ENCODE data around the gene CCDC24.

Gene CCDC24

DNA sequence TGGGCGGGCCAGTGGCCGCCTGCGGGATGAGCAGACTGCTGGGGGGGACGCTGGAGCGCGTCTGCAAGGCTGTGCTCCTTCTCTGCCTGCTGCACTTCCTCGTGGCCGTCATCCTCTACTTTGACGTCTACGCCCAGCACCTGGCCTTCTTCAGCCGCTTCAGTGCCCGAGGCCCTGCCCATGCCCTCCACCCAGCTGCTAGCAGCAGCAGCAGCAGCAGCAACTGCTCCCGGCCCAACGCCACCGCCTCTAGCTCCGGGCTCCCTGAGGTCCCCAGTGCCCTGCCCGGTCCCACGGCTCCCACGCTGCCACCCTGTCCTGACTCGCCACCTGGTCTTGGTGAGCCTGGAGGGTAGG, 10.3 kb upstream of the CCDC24 start:
- DNase-seq (ENCODE audit: low read depth): no peak

DNA sequence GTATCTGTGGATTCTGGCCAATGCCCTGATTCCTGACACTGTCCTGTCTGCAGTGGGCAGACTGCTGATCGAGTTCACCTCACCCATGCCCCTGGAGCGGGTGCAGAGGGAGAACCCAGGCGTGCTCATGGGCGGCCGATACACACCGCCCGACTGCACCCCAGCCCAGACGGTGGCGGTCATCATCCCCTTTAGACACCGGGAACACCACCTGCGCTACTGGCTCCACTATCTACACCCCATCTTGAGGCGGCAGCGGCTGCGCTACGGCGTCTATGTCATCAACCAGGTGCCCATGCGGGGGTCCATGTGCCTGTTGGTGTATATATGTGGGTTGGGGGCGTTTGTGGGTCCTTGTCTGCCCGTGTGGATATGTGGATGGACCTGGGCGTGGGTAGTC, 9.8 kb upstream of the CCDC24 start:
- no peak for DNase-seq (ENCODE audit: low read depth)

DNA sequence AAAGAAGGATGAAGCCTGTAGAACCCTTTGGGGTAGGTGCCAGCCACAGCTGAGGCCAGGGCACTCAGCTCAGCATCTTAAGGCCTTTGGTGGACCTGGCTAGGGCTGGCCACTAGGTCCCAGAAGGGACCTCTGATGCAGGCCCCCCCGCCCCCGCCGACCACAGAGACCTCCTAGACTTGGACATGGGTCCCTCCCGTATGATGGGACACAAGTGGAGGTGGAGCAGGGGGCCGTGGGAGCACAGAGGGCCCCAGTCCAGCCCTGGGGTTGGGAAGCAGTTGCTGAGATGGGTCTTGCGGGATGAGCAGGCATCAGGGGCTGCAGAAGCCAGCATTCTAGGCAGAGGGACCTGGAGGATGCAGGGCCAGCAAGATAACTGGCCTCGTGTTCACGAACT, 9.2 kb upstream of the CCDC24 start:
- DNase-seq (ENCODE audit: low read depth): no peak

DNA sequence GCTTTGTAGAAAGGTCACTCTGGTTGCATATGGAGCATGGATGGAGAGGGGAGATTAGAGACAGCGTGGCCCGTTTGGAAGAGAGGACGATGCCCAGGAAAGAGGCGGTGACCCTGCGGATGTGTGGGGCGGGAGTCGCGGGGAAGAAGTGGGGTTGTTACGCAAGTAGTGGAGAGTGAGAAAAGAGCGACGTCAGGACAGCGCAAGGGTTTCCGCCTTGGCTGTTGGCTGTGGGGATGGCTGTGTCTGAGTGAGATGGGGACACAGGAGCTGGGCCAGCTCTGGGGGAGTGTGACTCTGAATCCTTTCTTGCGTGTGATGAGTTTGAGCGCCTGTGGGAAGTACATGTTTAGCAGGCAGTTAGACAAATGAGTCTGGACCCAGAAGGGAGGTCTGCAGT, 8.6 kb upstream of the CCDC24 start:
- DNase-seq (ENCODE audit: low read depth): no peak

DNA sequence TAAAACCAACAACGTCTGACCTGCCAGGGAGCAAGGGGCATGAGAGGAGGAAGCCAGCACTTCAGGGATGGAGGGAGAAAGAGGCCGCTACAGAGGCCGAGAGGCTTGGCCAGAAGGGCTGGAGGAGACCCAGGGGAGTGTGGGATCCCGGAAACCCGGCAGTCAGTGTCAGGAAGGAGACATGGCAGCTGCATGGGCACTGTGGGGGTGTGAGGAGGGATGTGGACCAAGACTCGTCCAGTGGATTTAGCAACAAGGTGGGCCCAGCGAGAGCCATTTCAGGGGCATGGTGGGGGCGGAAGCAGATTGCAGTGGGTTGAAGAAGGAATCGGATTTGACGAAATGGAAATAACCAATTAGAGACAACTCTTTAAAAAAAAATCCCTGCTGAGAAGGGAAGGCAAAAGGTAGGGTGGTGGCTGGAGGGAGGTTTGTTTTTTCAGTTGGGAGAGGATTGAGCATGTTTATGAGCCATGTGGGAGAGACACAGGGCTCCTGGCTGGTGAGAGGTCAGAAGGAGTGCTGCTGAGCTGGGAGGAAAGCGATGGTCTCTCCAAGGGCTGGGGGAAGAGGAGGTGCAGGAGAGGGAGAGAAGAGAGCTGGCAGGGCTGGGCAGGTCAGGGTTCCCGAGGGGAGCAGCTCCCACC, 8.0 kb upstream of the CCDC24 start:
- no peak for DNase-seq (ENCODE audit: low read depth)

DNA sequence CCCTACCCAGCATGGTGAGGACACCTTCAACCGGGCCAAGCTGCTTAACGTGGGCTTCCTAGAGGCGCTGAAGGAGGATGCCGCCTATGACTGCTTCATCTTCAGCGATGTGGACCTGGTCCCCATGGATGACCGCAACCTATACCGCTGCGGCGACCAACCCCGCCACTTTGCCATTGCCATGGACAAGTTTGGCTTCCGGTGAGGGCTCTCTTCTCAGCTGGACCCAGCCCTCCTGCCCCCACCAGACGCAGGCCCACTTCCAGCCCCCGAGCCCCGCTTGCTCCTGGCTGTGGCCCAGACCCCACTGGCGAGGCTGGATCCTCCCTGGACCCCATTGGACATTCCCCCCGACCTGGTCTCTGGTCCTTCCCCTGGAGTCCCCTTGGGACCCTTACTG, 6.5 kb upstream of the CCDC24 start:
- no peak for DNase-seq (ENCODE audit: low read depth)

DNA sequence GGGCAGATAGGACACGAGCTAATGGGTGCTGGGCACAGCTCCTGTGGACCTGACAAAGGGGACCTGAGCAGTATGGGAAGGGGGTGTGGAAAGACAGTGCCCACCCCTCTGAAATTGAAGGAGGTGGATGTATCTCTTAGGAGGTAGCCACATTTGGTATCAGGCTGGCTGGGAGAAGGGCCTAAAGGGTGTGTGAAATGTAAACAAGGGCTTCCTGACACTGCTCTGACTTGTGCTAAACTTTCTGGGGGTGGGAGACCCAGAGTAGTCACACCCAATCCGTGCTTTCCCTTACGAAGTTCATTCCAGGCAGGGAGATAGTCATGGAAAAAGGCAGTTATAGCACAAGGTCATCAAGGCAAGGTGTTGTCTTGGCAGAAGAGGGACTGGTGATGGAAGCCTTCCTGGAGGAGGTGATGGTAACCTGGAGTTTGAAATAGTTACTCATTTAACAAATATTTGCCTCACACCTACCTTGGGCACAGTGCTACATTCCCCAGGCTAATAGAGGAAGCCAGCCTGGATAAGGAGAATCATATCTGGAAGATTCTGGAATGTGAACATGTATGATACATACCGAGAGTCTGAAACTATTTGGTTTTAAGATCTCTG, 5.3 kb upstream of the CCDC24 start:
- DNase-seq (ENCODE audit: low read depth): no peak

DNA sequence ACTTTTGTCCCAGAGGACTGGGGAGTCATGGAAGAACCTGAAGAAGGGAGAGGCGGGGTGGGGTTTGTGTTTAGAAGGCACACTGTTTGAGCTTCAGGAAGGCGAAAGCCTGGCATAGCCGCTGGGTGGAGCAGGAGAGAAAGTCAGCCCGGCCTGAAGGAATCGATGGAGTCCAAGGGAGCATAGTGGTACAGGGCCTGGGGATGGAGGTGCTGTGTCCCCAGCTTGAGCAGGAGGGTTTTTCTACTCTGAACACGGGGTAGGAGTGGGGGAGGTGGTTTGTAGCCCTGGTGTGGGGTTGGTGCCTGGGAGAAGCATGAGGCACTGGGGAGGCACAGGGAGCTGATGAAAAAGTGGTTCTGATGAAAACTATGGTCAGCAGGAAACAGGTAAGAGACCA, 4.7 kb upstream of the CCDC24 start:
- DNase-seq (ENCODE audit: low read depth): no peak

DNA sequence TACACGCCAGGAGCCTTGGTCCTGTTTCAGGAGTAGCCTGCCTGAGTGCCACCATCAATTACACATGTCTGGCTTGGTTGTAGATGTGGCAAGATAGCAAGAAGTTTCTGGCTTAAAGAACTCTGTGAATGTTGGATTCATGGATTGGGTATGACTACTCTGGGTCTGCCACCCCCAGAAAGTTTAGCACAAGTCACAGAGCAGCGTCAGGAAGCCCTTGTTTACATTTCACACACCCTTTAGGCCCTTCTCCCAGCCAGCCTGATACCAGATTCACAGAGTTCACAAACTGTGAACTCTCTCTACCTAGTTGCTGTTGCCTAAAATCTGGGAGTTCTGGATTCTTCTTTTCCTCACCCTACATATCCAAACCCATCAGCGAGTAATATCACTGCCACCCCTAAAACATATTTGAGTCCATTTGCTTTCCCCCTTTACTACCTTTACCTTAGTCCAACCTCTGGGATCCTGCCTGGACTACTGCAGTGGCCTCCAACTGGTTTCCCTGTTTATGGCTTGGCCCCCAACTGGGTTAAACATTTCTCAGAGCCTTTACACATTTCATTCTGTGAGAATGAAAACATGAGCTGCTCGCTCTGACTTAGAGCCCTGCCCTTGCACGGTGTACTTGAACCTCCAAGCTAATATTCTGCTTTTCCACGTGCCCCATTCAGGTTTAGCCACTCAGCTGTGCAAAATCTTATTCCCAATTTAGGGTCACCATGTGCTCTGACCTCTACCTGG, 4.1 kb upstream of the CCDC24 start:
- DNase-seq (ENCODE audit: low read depth): no peak

DNA sequence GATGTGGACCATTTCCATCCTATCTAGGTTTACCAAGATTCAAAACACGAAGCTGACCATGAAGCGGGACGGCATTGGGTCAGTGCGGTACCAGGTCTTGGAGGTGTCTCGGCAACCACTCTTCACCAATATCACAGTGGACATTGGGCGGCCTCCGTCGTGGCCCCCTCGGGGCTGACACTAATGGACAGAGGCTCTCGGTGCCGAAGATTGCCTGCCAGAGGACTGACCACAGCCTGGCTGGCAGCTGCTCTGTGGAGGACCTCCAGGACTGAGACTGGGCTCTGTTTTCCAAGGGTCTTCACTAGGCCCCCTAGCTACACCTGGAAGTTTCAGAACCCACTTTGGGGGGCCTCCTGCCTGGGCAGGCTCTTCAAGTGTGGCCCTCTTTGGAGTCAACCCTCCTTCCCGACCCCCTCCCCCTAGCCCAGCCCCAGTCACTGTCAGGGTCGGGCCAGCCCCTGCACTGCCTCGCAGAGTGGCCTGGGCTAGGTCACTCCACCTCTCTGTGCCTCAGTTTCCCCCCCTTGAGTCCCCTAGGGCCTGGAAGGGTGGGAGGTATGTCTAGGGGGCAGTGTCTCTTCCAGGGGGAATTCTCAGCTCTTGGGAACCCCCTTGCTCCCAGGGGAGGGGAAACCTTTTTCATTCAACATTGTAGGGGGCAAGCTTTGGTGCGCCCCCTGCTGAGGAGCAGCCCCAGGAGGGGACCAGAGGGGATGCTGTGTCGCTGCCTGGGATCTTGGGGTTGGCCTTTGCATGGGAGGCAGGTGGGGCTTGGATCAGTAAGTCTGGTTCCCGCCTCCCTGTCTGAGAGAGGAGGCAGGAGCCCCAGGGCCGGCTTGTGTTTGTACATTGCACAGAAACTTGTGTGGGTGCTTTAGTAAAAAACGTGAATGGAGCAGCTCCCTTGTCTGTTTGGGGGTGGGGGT, 864 bp upstream of the CCDC24 start:
- no peak for DNase-seq (ENCODE audit: low read depth)

DNA sequence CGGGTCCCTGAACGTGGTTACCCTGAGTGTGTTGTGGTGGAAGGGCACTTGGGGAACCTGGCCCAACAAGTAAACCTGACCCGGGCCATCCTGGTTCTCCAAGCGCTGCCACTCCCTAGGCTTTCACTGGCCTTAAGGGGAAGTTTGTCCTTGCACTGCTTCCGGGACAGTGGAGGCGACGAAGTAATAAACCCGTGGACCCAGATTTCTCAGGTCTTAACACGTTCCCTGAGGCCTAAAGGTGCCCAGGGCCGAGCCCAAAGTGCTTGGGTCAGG, 261 bp upstream of the CCDC24 start:
- no peak for DNase-seq (ENCODE audit: low read depth)

DNA sequence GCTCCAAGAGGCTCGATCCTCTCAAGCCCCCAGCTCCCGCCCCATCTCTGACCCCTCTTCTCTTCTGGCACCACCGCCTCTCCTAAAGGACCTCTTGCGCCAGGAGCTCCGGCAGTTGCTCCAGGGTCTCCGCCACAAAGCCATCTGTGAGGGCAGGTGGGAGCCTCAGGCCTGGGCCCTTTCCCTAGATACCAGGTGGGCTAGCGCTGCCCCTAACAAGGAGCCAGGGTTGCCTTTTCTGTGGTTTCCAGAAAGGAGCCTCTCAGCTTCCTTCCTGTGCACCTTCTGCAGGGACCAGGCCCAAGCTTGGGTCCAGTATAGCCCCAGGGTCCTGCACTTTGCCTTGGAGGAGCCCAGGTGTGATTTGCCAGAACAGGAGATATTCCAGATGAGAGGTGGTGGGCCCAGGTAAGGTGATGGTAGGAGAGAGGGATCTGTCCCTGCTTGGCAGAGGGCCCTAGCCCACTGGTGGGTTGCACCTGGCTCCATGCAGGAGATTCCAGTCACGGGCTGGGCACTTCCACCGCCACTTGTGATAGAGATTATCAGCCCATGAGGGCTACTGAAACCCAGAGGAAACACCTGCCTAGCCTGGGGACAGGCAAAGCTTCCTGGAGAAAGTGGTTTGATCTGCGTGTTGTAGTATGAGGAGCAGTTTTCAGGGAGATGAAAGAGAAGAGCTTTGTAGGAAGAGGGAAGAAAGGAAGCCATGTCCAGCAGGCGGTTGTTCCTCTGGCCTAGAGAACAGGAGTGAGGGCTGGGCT, 1.0 kb downstream of the CCDC24 start:
- no peak for DNase-seq (ENCODE audit: low read depth)

DNA sequence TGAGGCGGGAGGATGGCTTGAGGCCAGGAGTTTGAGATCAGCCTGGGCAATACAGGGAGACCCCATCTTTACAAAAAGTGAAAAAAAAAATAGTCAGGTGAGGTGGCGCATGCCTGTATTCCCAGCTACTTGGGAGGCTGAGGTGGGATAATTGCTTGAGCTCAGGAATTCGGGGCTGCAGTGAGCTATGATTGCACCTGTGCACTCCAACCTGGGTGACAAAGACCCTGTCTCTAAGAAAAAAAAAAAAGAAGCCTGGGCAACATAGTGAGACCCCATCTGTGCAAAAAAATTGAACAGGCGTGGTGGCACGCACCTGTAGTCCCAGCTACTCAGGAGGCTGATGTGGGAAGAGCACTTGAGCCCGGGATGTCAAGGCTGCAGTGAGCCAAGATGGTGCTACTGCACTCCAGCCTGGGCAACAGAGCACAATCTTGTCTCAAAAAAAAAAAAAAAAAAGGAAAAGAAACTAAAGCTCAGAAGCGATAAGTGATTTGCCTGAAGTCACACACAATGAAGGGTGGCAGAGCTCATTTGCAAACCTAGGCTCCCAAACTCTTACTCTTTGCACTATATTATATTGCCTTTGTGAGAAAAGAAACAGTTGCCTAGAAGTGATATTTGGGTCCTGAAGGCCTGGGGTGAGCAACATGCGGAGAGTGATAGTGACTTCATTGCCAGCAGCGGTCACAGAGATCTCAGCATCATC, 2.0 kb downstream of the CCDC24 start:
- no peak for DNase-seq (ENCODE audit: low read depth)

DNA sequence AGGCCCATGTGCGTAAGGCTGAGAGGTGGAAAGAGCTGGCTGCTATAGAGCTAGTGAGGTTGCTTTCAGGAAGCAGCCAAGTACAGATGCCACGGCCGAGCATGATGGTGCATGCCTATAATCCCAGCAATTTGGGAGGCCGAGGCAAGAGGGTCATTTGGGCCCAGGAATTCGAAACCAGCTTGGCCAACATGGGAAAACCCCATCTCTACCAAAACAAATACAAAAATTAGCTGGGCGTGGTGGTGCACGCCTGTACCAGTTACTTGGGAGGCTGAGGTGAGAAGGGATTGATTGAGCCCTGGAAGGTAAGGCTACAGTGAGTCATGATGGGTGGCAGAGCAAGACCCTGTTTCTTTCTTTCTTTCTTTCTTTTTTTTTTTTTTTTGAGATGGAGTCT, 2.7 kb downstream of the CCDC24 start:
- no peak for DNase-seq (ENCODE audit: low read depth)

DNA sequence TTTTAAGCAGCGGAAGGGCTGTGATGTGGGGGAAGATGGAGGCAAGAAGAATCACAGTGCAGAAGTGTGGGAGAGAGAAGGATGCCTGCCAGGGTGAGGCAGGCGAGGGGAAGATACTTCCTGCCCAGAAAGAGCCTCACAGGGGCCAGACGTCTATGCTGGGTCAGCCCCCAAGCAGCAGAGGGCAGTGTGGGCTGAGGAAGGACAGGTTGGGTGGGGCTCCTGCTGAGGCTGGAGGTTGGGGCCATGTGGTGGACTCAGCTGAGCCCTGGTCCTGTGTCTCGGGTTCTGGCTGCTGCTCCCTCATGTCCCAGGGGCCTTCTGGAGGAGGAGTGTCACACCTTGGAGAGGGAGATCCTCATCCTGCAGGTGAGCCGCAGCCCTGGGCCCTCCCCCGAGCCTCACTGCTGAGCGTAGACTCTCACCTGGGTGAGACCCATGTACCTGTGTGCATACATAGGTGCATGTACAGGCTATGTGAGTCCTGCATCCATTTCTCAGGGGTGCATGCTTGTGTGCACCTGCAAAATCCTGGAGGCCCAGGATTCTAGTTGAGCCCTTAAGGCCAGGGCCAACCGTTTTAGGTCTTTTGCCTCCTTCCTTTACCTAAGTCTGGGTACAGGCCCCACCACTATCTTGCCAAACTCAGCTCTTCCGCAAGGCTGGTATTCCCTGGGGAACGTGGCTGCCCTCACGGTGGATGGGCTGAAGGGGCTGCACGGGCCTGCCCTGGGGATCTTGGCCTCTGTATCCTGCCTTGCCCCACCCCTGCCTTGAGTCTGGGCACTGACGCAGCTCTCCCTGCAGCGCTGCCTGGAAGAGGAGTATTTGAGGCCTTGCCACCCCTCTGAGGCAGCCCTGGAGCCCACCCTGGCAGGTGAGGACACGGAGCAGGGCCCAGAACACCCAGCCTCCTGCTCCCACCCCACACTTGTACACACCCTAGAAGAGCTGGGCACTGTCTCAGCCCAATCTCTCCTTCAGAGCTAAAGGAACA, 3.7 kb downstream of the CCDC24 start:
- no peak for DNase-seq (ENCODE audit: low read depth)

DNA sequence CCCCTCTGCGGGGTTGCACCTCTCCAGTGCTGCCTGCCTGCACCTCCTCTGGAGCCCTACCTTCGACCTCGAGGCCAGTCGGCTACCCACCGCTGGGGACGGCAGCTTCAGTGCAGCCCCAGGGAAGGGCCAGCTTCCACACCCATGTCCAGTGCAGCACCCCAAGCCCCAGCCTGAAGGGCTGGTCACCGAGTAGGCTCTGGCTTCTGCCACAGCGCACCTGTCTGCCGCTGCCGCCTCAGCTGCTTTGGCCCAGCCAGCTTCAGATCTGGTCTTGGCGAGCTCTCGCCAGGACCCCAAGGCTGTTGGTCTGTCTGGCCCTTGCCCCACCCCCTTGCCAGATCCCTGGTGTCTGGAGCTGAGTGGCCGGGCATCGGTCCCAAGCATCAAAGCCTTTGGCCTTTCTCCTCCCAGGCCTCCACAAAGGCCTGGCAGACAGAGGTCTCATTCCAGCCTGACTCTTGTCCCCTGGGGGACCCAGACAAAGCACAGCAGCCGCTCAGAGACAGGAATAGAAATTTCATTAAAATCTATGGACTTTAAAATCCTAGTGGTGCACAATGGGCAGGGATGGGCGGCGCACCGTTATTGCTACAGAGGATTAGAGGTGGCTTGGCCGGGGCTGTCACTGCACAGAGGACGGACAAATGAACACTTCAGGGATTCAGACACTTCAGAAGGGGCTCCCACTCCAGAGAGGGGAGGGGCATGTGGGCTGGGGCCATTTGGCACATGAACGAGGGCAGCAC, 4.8 kb downstream of the CCDC24 start:
- no peak for DNase-seq (ENCODE audit: low read depth)

DNA sequence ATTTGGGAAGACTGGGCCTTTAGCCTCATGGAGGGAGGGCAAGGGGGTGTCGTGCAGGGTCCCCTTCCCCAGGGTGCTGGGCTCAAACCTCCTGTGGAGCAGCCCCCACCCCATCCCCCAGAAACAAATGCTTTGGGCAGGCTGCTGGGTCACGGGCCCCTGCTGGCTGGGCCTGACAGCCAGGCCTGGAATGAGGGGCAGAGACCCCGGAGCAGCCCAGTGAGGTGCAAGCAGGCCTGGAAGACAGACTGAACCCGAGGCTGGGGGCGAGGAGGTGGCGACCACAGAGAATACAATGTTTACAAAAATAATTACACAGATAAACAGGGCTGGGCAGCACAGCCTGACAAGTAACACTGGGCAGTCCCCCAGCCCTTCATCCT, 5.3 kb downstream of the CCDC24 start:
- DNase-seq (ENCODE audit: low read depth): no peak

DNA sequence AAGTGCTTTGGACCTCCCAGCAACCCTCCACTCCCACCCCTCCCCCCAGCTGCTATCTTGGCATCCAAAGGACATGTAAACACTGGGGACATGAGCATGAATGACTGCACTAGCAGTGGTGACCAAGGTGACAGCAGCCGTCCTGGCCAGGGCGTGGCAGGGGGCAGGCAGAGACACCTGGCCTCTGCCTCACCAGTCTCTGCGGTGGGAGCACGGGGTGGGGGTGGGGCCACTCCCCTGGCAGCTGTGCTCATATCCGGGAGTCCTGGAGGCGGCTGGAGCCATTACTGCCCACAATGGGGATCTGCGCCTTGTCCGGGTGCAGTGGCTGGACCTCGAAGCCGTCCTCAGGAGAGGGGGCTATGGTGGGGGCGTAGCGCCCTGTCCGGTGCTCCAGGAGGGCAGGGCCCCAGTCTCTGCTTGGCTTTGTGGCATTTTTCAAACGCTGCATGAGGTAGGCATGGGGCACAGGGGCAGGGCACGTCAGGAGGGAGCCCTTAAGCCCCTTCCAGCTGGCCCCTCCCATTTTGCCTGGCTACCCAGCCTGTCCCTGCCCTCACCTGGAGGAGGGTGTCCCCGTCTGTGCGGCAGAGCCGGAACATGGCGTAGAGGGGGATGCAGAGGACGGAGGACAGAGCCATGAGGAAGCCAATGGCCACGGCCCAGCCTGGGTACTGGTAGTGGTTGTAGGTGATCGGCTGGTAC, 6.0 kb downstream of the CCDC24 start:
- no peak for DNase-seq (ENCODE audit: low read depth)

DNA sequence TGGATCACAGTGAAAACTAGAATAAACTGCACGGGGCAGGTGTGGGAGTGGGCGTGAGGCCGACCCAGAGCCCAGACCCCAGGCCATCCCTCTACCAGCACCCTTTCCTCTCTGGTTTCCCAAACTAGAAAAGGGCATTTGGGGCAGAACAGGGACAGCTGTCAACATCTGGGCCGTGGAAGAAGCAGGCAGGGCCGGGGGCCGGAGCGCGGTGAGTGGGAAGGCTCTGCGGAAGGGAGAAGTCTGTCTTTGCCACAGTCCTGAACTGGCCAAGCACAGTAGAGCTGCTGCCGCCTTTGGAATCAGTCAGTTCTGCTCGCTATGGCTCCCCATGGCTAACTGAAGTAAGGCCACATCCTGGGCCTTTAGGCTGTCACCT, 6.6 kb downstream of the CCDC24 start:
- no peak for DNase-seq (ENCODE audit: low read depth)

All from activated gamma-delta T cell treated with anti-CD3 and anti-CD28 coated beads, Interleukin-2, amount 50 U/mL, for 16 hours (primary cell).